ENCODE results near the gene PARP6. TPM values are rescaled to one million over a fixed set of nuclear protein-coding genes. Genes with fewer than 3 reads are reported as not detected.

Gene PARP6
- total RNA-seq, 2 donors from 2014 or later: 34.4 to 85.8 TPM

DNA sequence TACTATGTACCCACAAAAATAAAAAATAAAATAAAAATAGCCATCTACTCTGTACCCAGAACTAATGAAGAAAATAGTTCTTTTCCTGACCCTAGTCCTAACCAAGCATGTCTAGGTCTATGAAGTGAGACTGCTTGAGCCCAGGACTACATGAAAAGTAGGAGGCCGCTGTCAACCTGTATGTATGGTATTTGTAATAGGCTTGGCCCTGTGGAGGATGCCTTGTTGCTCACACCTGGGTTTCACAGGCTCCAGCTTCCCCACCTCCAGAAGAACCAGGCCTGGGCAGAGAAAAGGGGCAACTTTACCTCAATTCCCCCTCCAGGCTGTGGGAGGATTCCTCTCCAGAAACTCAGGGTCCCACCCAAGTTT is 34.5 kb downstream of the PARP6 start:
- DNase-seq (ENCODE audit: low spot score): no peak
- H3K27ac ChIP-seq: peak overlapping the region in 1 of 2 donors; percentile 4

DNA sequence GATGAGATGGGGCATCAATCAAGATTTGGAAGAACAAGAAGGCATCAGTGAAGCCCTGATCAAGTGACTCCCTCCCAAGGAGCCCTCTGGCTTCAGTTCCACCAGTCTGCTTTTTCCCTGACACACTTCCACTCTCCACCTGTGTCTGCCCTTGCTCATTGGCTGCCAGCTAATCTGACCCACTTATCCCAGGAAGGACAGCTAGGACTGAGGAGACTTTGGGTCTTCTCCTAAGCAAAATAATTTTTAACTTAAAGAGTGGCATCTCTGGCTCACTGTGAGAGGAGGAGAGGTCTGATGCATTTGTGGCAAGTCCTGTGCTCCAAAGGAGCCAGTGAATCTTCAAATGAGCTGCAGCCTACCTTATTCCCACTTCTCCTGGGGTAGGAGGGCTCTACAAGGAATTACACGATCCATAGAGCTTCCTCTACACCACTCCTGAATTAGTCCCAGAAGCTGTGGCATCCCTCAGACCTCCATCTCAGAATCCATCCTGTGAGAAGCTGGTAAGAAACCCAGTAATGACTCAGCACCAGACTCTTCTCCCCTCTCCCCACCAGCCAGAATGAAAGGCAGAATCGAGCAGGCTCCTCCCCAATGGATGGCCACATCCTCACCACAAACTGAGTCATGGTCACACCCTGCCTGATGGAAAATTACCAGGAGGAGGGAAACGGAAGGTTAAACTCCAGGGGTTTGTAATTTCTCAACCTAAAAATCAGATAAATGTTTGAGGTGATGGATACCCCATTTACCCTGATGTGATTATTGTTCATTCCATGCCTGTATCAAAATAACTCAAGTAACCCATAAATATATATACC is 35.1 kb downstream of the PARP6 start:
- Histone ChIP-seq H3K27ac (no peak overlapping the region), H3K27me3 (replicated peaks; ENCODE audit: insufficient read depth) (no peaks in the 10 kb centered on the region), H3K9me3 (no peaks in the 10 kb centered on the region), H3K4me3 (no peak overlapping the region), H3K4me1 (replicated peaks) (peaks cover 4% of the 10 kb centered on the region), H3K36me3 (peaks cover 4 to 10% of the 10 kb centered on the region in 2 donors)
- 47% methylated on average over 3 of the region's 3 CpGs for WGBS
- TF ChIP-seq POLR2A (IDR thresholded peaks at IDR 0.05) (peak; percentile 51), CTCF (IDR thresholded peaks at IDR 0.05) (no peak), POLR2AphosphoS5 (IDR thresholded peaks at IDR 0.05) (peak; percentile 24)
- intact Hi-C loops (cut with DNase I): no loop called here
- DNase-seq (ENCODE audit: low spot score): no peak

More for the DNA sequence above, 34.5 kb downstream of the PARP6 start:
- TF ChIP-seq POLR2A (IDR thresholded peaks at IDR 0.05) (no peak), POLR2AphosphoS5 (IDR thresholded peaks at IDR 0.05) (no peak), CTCF (IDR thresholded peaks at IDR 0.05) (no peak)
- intact Hi-C loops (cut with DNase I): no loop called here
- H3K9me3 ChIP-seq: no peaks in the 10 kb centered on the region
- no peak overlapping the region for H3K4me3 ChIP-seq
- WGBS: 95% methylated on average over 1 of the region's 1 CpG
- peaks cover 4 to 10% of the 10 kb centered on the region in 2 donors for H3K36me3 ChIP-seq
- H3K4me1 ChIP-seq (replicated peaks): no peaks in the 10 kb centered on the region
- H3K27me3 ChIP-seq (replicated peaks; ENCODE audit: insufficient read depth): no peaks in the 10 kb centered on the region

GRCh38 chr15:72236381-72237003 is 35.9 kb downstream of the PARP6 start:
- DNase-seq (ENCODE audit: low spot score): no peak
- no peak for TF ChIP-seq POLR2AphosphoS5 (IDR thresholded peaks at IDR 0.05)
- no peak for TF ChIP-seq POLR2A (IDR thresholded peaks at IDR 0.05)
- TF ChIP-seq CTCF (IDR thresholded peaks at IDR 0.05): no peak
- H3K36me3 ChIP-seq: peaks cover 4 to 10% of the 10 kb centered on the region in 2 donors
- no peak overlapping the region for H3K27ac ChIP-seq
- H3K4me3 ChIP-seq: no peak overlapping the region
- intact Hi-C loops (cut with DNase I): no loop called here
- WGBS: 79% methylated on average over 2 of the region's 2 CpGs
- H3K9me3 ChIP-seq: no peaks in the 10 kb centered on the region
- H3K4me1 ChIP-seq (replicated peaks): peaks cover 4% of the 10 kb centered on the region
- no peaks in the 10 kb centered on the region for H3K27me3 ChIP-seq (replicated peaks; ENCODE audit: insufficient read depth)

DNA sequence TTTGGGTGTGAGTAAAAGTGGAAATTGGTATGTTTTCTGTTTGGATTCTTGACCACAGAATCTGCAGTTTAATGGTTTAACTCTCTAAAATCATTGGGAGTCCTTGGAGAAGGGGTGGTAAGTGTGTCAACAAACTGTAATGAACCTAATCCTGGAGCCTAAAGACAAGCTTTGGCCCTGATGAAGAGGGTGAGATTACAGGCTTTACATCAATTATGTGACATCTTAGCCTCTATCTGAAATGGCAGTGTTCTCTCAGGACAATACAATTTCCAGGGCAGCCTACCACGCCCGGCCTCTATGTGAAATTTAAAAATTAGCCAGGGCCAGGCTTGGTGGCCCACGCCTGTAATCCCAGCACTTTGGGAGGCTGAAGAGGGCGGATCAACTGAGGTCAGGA is 37.1 kb downstream of the PARP6 start:
- H3K36me3 ChIP-seq: peaks cover 0 to under 1% of the 10 kb centered on the region in 2 donors
- H3K27me3 ChIP-seq (replicated peaks; ENCODE audit: insufficient read depth): no peaks in the 10 kb centered on the region
- H3K9me3 ChIP-seq: no peaks in the 10 kb centered on the region
- no peak overlapping the region for H3K4me3 ChIP-seq
- 98% methylated on average over 4 of the region's 4 CpGs for WGBS
- no peak for DNase-seq (ENCODE audit: low spot score)
- TF ChIP-seq CTCF (IDR thresholded peaks at IDR 0.05) (no peak), POLR2A (IDR thresholded peaks at IDR 0.05) (no peak), POLR2AphosphoS5 (IDR thresholded peaks at IDR 0.05) (no peak)
- intact Hi-C loops (cut with DNase I): no loop called here
- peaks cover 4% of the 10 kb centered on the region for H3K4me1 ChIP-seq (replicated peaks)
- H3K27ac ChIP-seq: no peak overlapping the region

Measured in prostate gland (tissue), 2 donors.